Stimulated activated CD4-positive, alpha-beta T cell treated with anti-CD3 and anti-CD28 coated beads, Interleukin-15, amount 100 ng/mL, for 48 hours (primary cell): ENCODE measurements around the gene PTTG1IP.
"Not testable (repeated sequence)": the region's sequence is repeated elsewhere in the genome, so short reads cannot be mapped to it uniquely, and the experiment has no call there.

ENCODE experiments used
- DNase-seq, 2 donors: peaks; one replicate each; pipeline ENCODE4 v3.0.0-alpha.2; 2020; ENCODE audit warnings: low read depth in 2 of 2

The PTTG1IP gene

GRCh38 chr21:44845418-44846223 is 27.9 kb downstream of the PTTG1IP start:
- peak; percentile 33 to 49 for DNase-seq

- DNase-seq, result no peak
Measured at GRCh38 chr21:44844256-44844655, 29.2 kb downstream of the PTTG1IP start.

DNA sequence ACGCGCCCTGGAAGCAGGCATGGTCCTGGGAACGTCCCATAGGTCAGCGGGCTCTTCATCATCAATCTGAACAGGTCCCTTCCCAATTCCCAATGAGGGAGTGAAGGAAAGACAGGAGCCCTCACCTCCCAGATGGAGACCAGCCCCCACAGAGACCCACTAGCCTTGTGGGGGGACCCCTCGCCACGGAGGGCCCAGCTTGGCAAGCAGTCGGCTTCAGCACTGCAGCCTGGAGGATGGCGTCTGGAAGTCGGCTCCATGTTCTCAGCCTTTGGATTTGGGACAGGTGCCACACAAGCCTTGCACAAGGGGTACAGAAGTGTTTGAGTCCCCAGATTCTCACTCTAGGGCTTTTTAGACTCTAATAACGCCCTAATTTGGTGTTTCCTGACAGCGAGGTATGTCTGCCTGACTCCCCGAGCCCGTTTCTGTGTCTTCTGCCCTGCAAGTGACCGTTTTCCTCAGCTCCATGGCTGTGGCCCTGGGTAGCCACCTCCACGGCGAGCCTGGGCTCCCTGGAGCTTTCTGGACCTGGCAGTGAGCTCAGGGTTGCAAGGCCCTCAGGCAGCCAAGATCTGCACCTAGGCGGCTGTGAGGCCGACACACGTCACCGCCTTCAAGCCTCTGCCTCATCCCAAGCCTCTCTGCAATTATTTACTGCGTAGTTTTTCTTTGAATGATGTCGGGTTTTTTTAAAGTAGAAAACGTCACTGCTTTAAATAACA is 30.6 kb downstream of the PTTG1IP start:
- no peak for DNase-seq

- DNase-seq, result no peak
Measured at GRCh38 chr21:44842087-44842486, 31.4 kb downstream of the PTTG1IP start.

DNA sequence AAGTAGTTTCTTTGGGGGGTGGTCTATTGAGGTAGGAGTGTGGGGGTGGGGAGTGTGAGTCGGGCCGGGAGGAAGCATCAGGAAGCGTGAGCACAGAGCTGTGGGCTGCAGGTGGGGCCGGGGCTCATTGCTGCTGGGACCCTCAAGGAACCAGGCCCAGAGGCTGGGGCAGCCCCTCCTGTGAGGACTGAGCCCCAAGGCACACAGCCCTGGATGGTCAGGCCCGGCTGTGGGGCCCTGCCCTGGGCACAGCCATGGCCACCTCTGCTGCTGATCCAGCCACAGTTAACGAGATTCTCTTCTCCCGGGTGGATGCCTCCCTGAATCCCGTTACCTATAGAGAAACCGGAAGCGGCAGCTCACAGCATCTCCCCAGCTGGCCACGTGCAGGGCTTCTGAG is 32.7 kb downstream of the PTTG1IP start:
- no peak for DNase-seq

- no peak for DNase-seq
Measured at GRCh38 chr21:44838951-44839350, 34.5 kb downstream of the PTTG1IP start.

- DNase-seq, result no peak
Measured at GRCh38 chr21:44838039-44838895, 35.2 kb downstream of the PTTG1IP start.

DNA sequence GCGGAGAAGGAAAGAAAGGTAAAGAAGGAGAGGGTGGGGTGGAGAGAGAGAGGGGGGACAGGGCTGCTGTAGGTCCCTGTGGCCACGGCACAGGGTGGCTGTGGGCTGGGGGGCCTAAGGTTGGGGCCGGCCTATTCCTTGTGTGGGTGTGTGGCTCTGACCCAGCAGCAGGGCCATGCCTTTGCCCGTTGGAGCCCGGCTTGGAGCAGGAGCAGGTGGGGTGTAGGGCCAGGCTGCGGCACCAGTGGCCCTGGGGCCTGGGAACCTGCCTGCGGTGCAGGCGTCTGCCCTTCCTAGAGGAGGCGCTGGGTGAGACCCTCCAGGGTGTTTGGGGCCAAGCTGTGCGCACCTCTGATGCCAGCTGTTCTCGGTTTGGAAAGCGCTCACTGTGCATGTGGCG is 36.0 kb downstream of the PTTG1IP start:
- DNase-seq, result no peak

GRCh38 chr21:44836666-44837471 is 36.6 kb downstream of the PTTG1IP start:
- DNase-seq, result no peak

DNA sequence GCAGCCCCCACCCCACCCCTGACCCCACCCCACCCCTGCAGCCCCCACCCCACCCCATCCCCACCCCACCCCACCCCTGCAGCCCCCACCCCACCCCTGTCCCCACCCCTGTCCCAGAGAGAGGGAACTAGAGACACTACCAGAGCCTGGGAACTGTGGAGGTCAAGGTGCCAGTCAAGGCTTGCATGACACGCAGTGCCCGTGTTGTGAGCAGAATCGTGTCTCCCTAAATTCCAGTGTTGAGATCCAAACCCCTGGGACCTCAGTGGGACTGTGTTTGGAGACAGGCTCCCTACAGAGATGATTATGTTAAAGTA is 37.2 kb downstream of the PTTG1IP start:
- DNase-seq, result no peak

DNA sequence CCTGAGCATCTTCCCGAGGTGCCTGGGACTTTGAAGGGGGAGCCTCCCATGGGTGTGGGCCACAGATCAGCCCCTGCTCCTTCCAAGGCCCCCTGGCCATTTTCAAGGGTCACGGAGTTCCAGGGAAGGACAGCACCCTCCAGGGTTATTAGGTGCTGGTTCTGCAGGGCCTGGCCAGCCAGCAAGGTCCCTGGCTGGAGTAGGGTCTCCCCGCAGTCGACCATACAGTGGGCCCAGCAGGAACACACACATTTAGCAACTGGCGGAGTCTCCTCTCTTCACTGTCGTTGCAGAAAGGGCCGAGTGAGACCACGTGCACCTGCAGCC is 37.9 kb downstream of the PTTG1IP start:
- DNase-seq, result no peak

DNA sequence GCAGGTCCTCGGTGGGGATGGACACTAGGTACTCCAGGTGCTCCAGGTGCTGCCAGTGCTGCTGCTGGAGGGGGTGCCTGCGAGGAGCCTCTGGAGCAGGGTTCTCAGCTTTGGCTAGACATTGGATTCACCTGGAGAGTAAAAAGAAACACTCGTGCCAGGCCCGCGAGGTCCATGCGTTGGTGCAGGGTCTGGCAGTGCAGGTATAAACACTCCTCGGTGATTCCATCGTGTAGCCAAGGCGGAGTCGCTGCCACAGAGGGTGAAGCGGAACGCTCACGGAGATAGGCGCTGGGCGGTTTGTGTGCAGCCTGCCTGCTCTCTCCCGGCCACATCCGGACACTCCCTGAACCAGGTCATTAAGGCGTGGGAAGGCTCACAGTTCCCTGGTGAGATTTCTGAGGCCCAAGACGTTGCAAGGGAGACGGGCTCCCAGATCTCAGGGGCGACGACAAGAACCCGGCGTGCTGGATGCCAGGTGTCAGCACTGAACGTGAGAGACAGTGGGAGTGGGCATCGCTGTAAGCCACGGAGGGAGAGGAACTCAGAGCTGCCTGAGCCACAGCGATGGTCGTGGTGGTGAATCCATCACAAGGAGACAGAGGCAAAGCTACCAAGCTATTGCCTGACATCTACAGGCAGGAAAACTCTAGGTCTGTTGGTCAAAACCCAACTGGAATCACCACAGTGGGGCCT is 38.4 kb downstream of the PTTG1IP start:
- DNase-seq, result no peak

GRCh38 chr21:44834231-44834950 is 39.1 kb downstream of the PTTG1IP start:
- no peak for DNase-seq

DNA sequence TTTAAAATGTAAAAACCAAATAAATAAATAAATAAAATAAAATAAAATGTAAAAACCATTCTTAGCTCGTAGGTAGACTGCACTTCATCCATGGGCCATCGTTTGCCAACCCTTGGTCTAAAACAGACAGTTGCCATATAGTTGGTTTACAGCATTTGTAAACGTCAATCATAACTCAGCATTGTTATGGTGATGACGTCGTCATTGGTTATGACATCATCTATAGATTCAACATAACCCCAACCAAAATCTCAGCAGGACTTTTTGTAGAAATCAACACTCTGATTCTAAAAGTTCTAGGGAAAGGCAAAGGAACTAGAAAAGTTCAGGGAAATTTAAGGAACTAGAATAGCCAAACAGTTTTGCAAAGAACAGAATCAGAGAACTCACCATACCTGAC is 39.8 kb downstream of the PTTG1IP start:
- no peak for DNase-seq

DNA sequence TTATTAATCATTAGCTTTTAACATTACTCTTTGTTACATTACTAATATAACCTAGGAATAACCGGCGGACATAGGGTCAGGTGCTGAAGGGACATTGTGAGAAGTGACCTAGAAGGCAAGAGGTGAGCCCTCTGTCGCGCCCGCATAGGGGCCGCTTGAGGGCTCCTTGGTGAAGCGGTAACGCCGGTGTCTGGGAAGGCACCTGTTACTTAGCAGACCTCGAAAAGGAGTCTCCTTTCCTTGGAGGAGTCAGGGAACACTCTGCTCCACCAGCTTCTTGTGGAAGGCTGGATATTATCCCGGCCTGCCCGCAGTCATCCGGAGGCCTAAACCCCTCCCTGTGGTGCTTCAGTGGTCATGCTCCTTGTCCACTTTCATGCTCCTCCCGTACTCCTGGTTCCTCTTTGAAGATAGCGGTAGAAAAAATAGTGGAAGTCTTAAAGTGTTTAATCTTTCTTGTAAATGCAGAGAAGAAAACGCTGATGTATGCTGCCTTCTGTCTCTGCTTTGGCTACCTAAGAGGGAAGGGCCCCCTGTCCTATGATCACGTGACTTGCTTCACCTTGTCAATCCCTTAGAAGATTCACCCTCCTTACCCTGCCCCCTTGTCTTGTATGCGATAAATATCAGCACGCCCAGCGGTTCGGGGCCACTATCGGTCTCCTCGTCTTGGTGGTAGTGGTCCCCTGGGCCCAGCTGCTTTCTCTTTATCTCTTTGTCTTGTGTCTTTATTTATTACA is 40.8 kb downstream of the PTTG1IP start:
- not testable (repeated sequence) for DNase-seq

DNA sequence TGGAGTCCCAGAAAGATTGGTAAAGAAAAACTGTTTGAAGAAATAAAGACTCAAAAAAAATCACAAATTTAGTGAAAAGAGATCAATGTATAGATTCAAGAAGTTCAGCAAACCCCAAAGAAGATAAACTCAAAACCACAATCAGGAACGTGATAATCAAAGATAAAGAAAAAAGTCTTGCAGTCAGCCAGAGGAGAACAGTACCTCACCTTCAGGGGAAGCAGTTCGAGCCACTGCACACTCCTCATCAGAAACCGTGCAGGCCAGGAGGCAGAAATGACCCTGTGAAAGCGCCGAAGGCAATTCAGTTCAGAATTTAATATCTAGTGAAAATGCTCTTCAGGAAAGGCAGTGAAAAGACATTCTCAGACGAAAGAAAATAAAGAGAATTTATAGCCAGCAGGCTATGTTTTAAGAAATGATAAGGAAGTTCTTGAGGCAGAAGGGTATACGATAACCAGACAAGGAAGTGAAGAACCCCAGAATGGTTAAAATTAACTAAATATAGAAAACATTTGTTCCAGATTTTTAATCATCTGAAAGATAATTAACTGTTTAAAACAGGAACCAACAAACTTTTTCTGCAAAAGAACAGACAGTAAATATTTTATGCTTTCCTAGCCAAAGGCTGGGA is 42.1 kb downstream of the PTTG1IP start:
- no peak for DNase-seq

GRCh38 chr21:44829507-44830092 is 43.9 kb downstream of the PTTG1IP start:
- DNase-seq, result no peak

- DNase-seq, result no peak
Measured at GRCh38 chr21:44828362-44829056, 45.0 kb downstream of the PTTG1IP start.
